NB4 (cell line): ENCODE results near the gene OPRM1.
A peak's percentile ranks its signal among the peaks of the same experiment; 100 is the strongest.

ENCODE experiments used
- DNase-seq: peaks from one replicate; pipeline ENCODE4 v3.0.0; 2010; ENCODE audit warnings: low read depth
- H3K4me3 ChIP-seq: one replicate; pipeline ENCODE4 v1.5.1; 2011; ENCODE audit warnings: mild to moderate bottlenecking, low read depth, low read length, moderate library complexity
- CTCF ChIP-seq: IDR thresholded peaks from one replicate; pipeline ENCODE4 v1.5.1; 2012; ENCODE audit warnings: low read depth, low read length
- MAX ChIP-seq: IDR thresholded peaks from 2 replicates; pipeline ENCODE4 v1.6.1; 2011; ENCODE audit warnings: low read depth, low read length
- MYC ChIP-seq: IDR thresholded peaks from 2 replicates; pipeline ENCODE4 v1.6.1; 2011; ENCODE audit warnings: low read depth, low read length
- POLR2A ChIP-seq: IDR thresholded peaks from 2 replicates; pipeline ENCODE4 v1.6.1; 2011; ENCODE audit warnings: mild to moderate bottlenecking; ENCODE audit not compliant: insufficient read length; ENCODE audit errors: extremely low read depth

OPRM1 gene

GRCh38 chr6:154001494-154002285, 37.4 kb upstream of the OPRM1 start:
- TF ChIP-seq MYC: no peak
- no peak for TF ChIP-seq MAX
- TF ChIP-seq POLR2A: no peak
- no peak for DNase-seq
- no peak overlapping the region for H3K4me3 ChIP-seq

- no peak for DNase-seq
- no peak overlapping the region for H3K4me3 ChIP-seq
- no peak for TF ChIP-seq MAX
- no peak for TF ChIP-seq POLR2A
- no peak for TF ChIP-seq CTCF
- no peak for TF ChIP-seq MYC
Observed at GRCh38 chr6:154002894-154003293, 36.1 kb upstream of the OPRM1 start.

GRCh38 chr6:154010371-154010770, 28.7 kb upstream of the OPRM1 start:
- TF ChIP-seq POLR2A: no peak
- no peak for TF ChIP-seq MAX
- TF ChIP-seq MYC: no peak
- TF ChIP-seq CTCF: no peak

GRCh38 chr6:154012852-154013251, 26.2 kb upstream of the OPRM1 start:
- DNase-seq: peak; percentile 85
- H3K4me3 ChIP-seq: no peak overlapping the region
- TF ChIP-seq MAX (peak; percentile 36; the same call in 1 of the 2 replicates), CTCF (no peak)

More at GRCh38 chr6:154010371-154010770, 28.7 kb upstream of the OPRM1 start:
- no peak overlapping the region for H3K4me3 ChIP-seq
- no peak for DNase-seq

- TF ChIP-seq MYC: no peak
- no peak for TF ChIP-seq CTCF
- no peak for TF ChIP-seq MAX
- no peak for TF ChIP-seq POLR2A
- no peak for DNase-seq
- H3K4me3 ChIP-seq: no peak overlapping the region
Observed at GRCh38 chr6:154017786-154018185, 21.3 kb upstream of the OPRM1 start.

GRCh38 chr6:154030646-154031045, 8.4 kb upstream of the OPRM1 start:
- DNase-seq: no peak
- H3K4me3 ChIP-seq: no peak overlapping the region
- TF ChIP-seq MAX: no peak
- TF ChIP-seq CTCF: no peak
- TF ChIP-seq MYC: no peak
- TF ChIP-seq POLR2A: no peak
